Neural cell (in vitro differentiated cells): ENCODE measurements around the gene TAC3. TPM values are rescaled to one million over a fixed set of nuclear protein-coding genes. Genes with fewer than 3 reads are reported as not detected.
"Not testable (repeated sequence)": the region's sequence is repeated elsewhere in the genome, so short reads cannot be mapped to it uniquely, and the experiment has no call there.

ENCODE experiments used
- H2AFZ ChIP-seq: fragments of 200-600, 300-800 bp; sonication (generic), shearing (Covaris generic); 2 replicates; pipeline ENCODE4 v1.6.0; 2014; ENCODE audit warnings: low read depth, mild to moderate bottlenecking, antibody characterized with exemption, low read length, moderate library complexity
- H3F3A ChIP-seq: fragments of 200-600 bp; shearing (Covaris generic); 2 replicates; pipeline ENCODE4 v1.6.1; 2016; ENCODE audit warnings: mild to moderate bottlenecking, moderate library complexity, mixed read lengths, antibody characterized with exemption, low read length; ENCODE audit not compliant: insufficient read depth, poor library complexity, severe bottlenecking
- H3K27ac ChIP-seq: fragments of 200-600, 300-800 bp; sonication (generic), shearing (Covaris generic); 2 replicates; pipeline ENCODE4 v1.5.1; 2014; ENCODE audit warnings: mild to moderate bottlenecking, low read length, moderate library complexity
- H3K27me3 ChIP-seq: fragments of 300-800, 200-600 bp; sonication (generic), shearing (Covaris generic); 2 replicates; pipeline ENCODE4 v1.6.0; 2014; ENCODE audit warnings: mild to moderate bottlenecking, low read depth, low read length, moderate library complexity; ENCODE audit not compliant: insufficient read depth
- H3K36me3 ChIP-seq: fragments of 300-800, 200-600 bp; sonication (generic), shearing (Covaris generic); 2 replicates; pipeline ENCODE4 v1.5.1; 2014; ENCODE audit warnings: mild to moderate bottlenecking, antibody characterized with exemption, low read length, moderate library complexity; ENCODE audit not compliant: insufficient read depth
- H3K4me2 ChIP-seq: fragments of 300-800, 200-600 bp; sonication (generic), shearing (Covaris generic); 2 replicates; pipeline ENCODE4 v1.6.0; 2014; ENCODE audit warnings: mild to moderate bottlenecking, low read length
- H3K4me3 ChIP-seq: fragments of 300-800, 200-600 bp; sonication (generic), shearing (Covaris generic); 2 replicates; pipeline ENCODE4 v1.5.1; 2014; ENCODE audit warnings: mild to moderate bottlenecking, low read length, moderate library complexity
- H3K79me2 ChIP-seq: fragments of 200-600 bp; shearing (Covaris generic); replicated peaks from 2 replicates; pipeline ENCODE4 v1.6.0; 2014; ENCODE audit warnings: mild to moderate bottlenecking, low read length, moderate library complexity; ENCODE audit not compliant: insufficient read depth
- H3K9ac ChIP-seq: fragments of 300-800, 200-600 bp; sonication (generic), shearing (Covaris generic); 2 replicates; pipeline ENCODE4 v1.6.1; 2016; ENCODE audit warnings: mild to moderate bottlenecking, low read length, mixed read lengths
- H3K9me2 ChIP-seq: fragments of 200-600 bp; shearing (Covaris generic); 2 replicates; pipeline ENCODE4 v1.6.1; 2016; ENCODE audit warnings: mild to moderate bottlenecking, low read length, mixed read lengths; ENCODE audit not compliant: insufficient read depth
- H3K9me3 ChIP-seq: fragments of 200-600, 300-800 bp; sonication (generic), shearing (Covaris generic); 2 replicates; pipeline ENCODE4 v1.6.1; 2016; ENCODE audit warnings: mild to moderate bottlenecking, mixed run types, low read length, moderate library complexity, mixed read lengths
- H4K20me1 ChIP-seq: fragments of 200-600 bp; shearing (Covaris generic); 2 replicates; pipeline ENCODE4 v1.6.1; 2016; ENCODE audit warnings: mild to moderate bottlenecking, mixed run types; ENCODE audit not compliant: insufficient read depth
- polyA plus RNA-seq: library from polyadenylated mRNA; depleted of rRNA; stranded (reverse); fragments of >200 nt; gene quantifications from 2 replicates; pipeline ENCODE4 v1.2.3, GENCODE V29; 2014

The TAC3 gene
- polyA plus RNA-seq, 1 donor from 2014 or later, result 2.5 TPM

- H3K4me2 ChIP-seq, H4K20me1 ChIP-seq, H3K27me3 ChIP-seq, H3K9me3 ChIP-seq, H3K9me2 ChIP-seq, H3K79me2 ChIP-seq, H3F3A ChIP-seq, H3K9ac ChIP-seq, H3K36me3 ChIP-seq, H2AFZ ChIP-seq, H3K27ac ChIP-seq, H3K4me3 ChIP-seq: not testable (repeated sequence)
Observed at GRCh38 chr12:56965997-56966642, 50.2 kb downstream of the TAC3 start.

GRCh38 chr12:56965124-56965523 lies 51.2 kb downstream of the TAC3 start:
- not testable (repeated sequence) for H3K9me3 ChIP-seq, H3K9me2 ChIP-seq, H3K9ac ChIP-seq, H3K36me3 ChIP-seq, H3K27ac ChIP-seq, H3K4me3 ChIP-seq, H4K20me1 ChIP-seq, H2AFZ ChIP-seq, H3K27me3 ChIP-seq, H3F3A ChIP-seq, H3K79me2 ChIP-seq, H3K4me2 ChIP-seq

- H3K36me3 ChIP-seq, H3K27ac ChIP-seq, H3K9me2 ChIP-seq, H3K9me3 ChIP-seq, H3K27me3 ChIP-seq, H4K20me1 ChIP-seq, H3F3A ChIP-seq, H3K79me2 ChIP-seq, H3K4me2 ChIP-seq, H2AFZ ChIP-seq, H3K4me3 ChIP-seq, H3K9ac ChIP-seq: not testable (repeated sequence)
Observed at GRCh38 chr12:56963557-56963956, 52.8 kb downstream of the TAC3 start.

GRCh38 chr12:56962247-56962646 lies 54.1 kb downstream of the TAC3 start:
- H3K9me3 ChIP-seq, H3K4me3 ChIP-seq, H3K27me3 ChIP-seq, H3K4me2 ChIP-seq, H4K20me1 ChIP-seq, H3K36me3 ChIP-seq, H2AFZ ChIP-seq, H3K79me2 ChIP-seq, H3K9me2 ChIP-seq, H3F3A ChIP-seq, H3K27ac ChIP-seq, H3K9ac ChIP-seq: not testable (repeated sequence)

Other genes with a start within 250 kb of the TAC3 start
- gene SDR9C7, start 82.1 kb downstream of the TAC3 start, polyA plus RNA-seq, result 0.63 TPM in 1 of 2 replicates, not detected in the other
- gene RDH16, start 58.9 kb downstream of the TAC3 start, polyA plus RNA-seq, result 0.66 and 1.0 TPM in 2 replicates
- 6.4 and 7.3 TPM in 2 replicates for gene ZBTB39, start 10.0 kb downstream of the TAC3 start, polyA plus RNA-seq
- gene MYO1A, start 33.6 kb upstream of the TAC3 start, polyA plus RNA-seq, result not detected in 2 replicates
- 5.9 and 6.8 TPM in 2 replicates for gene NEMP1, start 62.3 kb upstream of the TAC3 start, polyA plus RNA-seq
- 15.6 and 16.4 TPM in 2 replicates for gene NAB2, start 72.6 kb upstream of the TAC3 start, polyA plus RNA-seq
- gene STAT6, start 94.8 kb upstream of the TAC3 start, polyA plus RNA-seq, result not detected in 2 replicates
- gene LRP1, start 112.0 kb upstream of the TAC3 start, polyA plus RNA-seq, result 18.2 and 27.7 TPM in 2 replicates
- gene LRP1-AS, start 131.1 kb upstream of the TAC3 start, polyA plus RNA-seq, result not detected in 2 replicates
- gene NXPH4, start 200.3 kb upstream of the TAC3 start, polyA plus RNA-seq, result 0.53 TPM in 1 of 2 replicates, not detected in the other
- 38.2 and 42.2 TPM in 2 replicates for gene SHMT2, start 213.2 kb upstream of the TAC3 start, polyA plus RNA-seq
- gene STAC3, start 234.7 kb upstream of the TAC3 start, polyA plus RNA-seq, result 1.3 and 2.9 TPM in 2 replicates